ENCODE results near the gene CERS6.

GRCh38 chr2:168784993-168785392 is 328.9 kb downstream of the CERS6 start:
- TF ChIP-seq CTCF (conservative IDR thresholded peaks at IDR 0.05; ENCODE audit: low read depth in 2 of 2) (no peak), POLR2AphosphoS5 (IDR thresholded peaks at IDR 0.05; ENCODE audit: low read depth) (no peak), EZH2phosphoT487 (IDR thresholded peaks at IDR 0.05; ENCODE audit: unreplicated experiment) (no peak)
